IMR-90 (cell line): ENCODE results near the gene PHOSPHO1. TPM values are rescaled to one million over a fixed set of nuclear protein-coding genes. Genes with fewer than 3 reads are reported as not detected.
A peak's percentile ranks its signal among the peaks of the same experiment; 100 is the strongest.

Source experiments
- ATAC-seq: fragments of 200-7000 bp; cut with Tn5 transposase; 2 replicates; pipeline ENCODE4 v1.9.1; 2020; ENCODE audit warnings: low read depth, mild to moderate bottlenecking, moderate library complexity
- BruUV-seq: library from RNA; stranded (reverse); fragments of 400-500 nt; replicated peaks from 2 replicates; lab custom pipeline; 2021; lab: Mats Ljungman, UMichigan
- CTCF ChIA-PET: fragments of 300-600 bp; formaldehyde crosslinking; extraction: SDS; loops from one replicate; lab custom pipeline; 2021; ENCODE audit warnings: antibody characterized with exemption; lab: Yijun Ruan, JAX
- POLR2A ChIA-PET: fragments of 300-600 bp; sonication (Branson Sonifier 250); formaldehyde crosslinking; loops from one replicate; lab custom pipeline; 2022; ENCODE audit warnings: antibody characterized with exemption; ENCODE audit not compliant: unreplicated experiment; lab: Charles Lee
- DNase-seq: peaks from one replicate; pipeline ENCODE4 v3.0.0; 2013
- H2AFZ ChIP-seq: replicated peaks from 2 replicates; pipeline ENCODE3; 2013; ENCODE audit warnings: low read length, mild to moderate bottlenecking; ENCODE audit not compliant: poor library complexity
- H2AK5ac ChIP-seq: 2 replicates; pipeline ENCODE4 v1.6.1; 2013; ENCODE audit warnings: low read depth, low read length, inconsistent platforms
- H2AK9ac ChIP-seq: replicated peaks from 2 replicates; pipeline ENCODE3; 2013; ENCODE audit warnings: mild to moderate bottlenecking, low read depth, low read length, moderate library complexity; ENCODE audit not compliant: poor library complexity
- H2BK120ac ChIP-seq: 2 replicates; pipeline ENCODE4 v1.6.1; 2013; ENCODE audit warnings: low read depth, low read length, inconsistent platforms
- H2BK15ac ChIP-seq: 3 replicates; pipeline ENCODE4 v1.6.1; 2013; ENCODE audit warnings: low read depth, low read length, inconsistent platforms
- H2BK20ac ChIP-seq: 2 replicates; pipeline ENCODE4 v1.6.1; 2013; ENCODE audit warnings: low read depth, mild to moderate bottlenecking, inconsistent platforms, low read length, moderate library complexity
- H2BK5ac ChIP-seq: 2 replicates; pipeline ENCODE4 v1.6.1; 2013; ENCODE audit warnings: mild to moderate bottlenecking, low read depth, low read length, inconsistent platforms; ENCODE audit not compliant: poor library complexity, severe bottlenecking
- H3K14ac ChIP-seq: replicated peaks from 2 replicates; pipeline ENCODE4 v1.6.1; 2013; ENCODE audit warnings: low read depth, low read length, inconsistent platforms
- H3K18ac ChIP-seq: 2 replicates; pipeline ENCODE4 v1.6.1; 2013; ENCODE audit warnings: low read depth, low read length, control low read depth
- H3K23ac ChIP-seq: 2 replicates; pipeline ENCODE4 v1.6.1; 2013; ENCODE audit warnings: low read depth, low read length, inconsistent platforms
- H3K27ac ChIP-seq: 2 replicates; pipeline ENCODE4 v1.5.1; 2013; ENCODE audit warnings: mild to moderate bottlenecking, control low read depth, low read length; ENCODE audit not compliant: insufficient read depth
- H3K27me3 ChIP-seq: 2 replicates; pipeline ENCODE4 v1.6.1; 2013; ENCODE audit warnings: low read length; ENCODE audit not compliant: control insufficient read depth, insufficient read depth
- H3K36me3 ChIP-seq: 2 replicates; pipeline ENCODE4 v1.6.1; 2013; ENCODE audit warnings: low read length, mixed read lengths; ENCODE audit not compliant: control insufficient read depth, insufficient read depth
- H3K4ac ChIP-seq: 2 replicates; pipeline ENCODE4 v1.6.1; 2013; ENCODE audit warnings: low read depth, low read length, inconsistent platforms
- H3K4me1 ChIP-seq: 2 replicates; pipeline ENCODE4 v1.6.1; 2013; ENCODE audit warnings: low read length, mixed read lengths; ENCODE audit not compliant: control insufficient read depth, insufficient read depth
- H3K4me2 ChIP-seq: 2 replicates; pipeline ENCODE4 v1.6.1; 2013; ENCODE audit warnings: low read depth, mild to moderate bottlenecking, control low read depth, low read length, moderate library complexity
- H3K4me3 ChIP-seq: 2 replicates; pipeline ENCODE4 v1.5.1; 2013; ENCODE audit warnings: low read depth, mild to moderate bottlenecking, control low read depth, low read length, moderate library complexity; ENCODE audit not compliant: insufficient read depth
- H3K56ac ChIP-seq: 2 replicates; pipeline ENCODE4 v1.6.1; 2013; ENCODE audit warnings: low read length, inconsistent platforms; ENCODE audit not compliant: insufficient read depth; ENCODE audit errors: extremely low read depth
- H3K79me1 ChIP-seq, 2 experiments: 2 replicates each; pipeline ENCODE4 v1.6.1; 2013; ENCODE audit warnings: low read length in 2 of 2, inconsistent platforms in 1 of 2, low read depth in 1 of 2
- H3K9ac ChIP-seq: 2 replicates; pipeline ENCODE4 v1.6.1; 2013; ENCODE audit warnings: low read depth, low read length, control low read depth
- H3K9me1 ChIP-seq: 2 replicates; pipeline ENCODE4 v1.6.1; 2013; ENCODE audit warnings: low read length, inconsistent platforms; ENCODE audit not compliant: insufficient read depth
- H3K9me3 ChIP-seq: 2 replicates; pipeline ENCODE4 v1.6.1; 2013; ENCODE audit warnings: low read length; ENCODE audit not compliant: control insufficient read depth, insufficient read depth
- H4K20me1 ChIP-seq: 2 replicates; pipeline ENCODE4 v1.6.1; 2013; ENCODE audit warnings: low read length, inconsistent platforms; ENCODE audit not compliant: insufficient read depth
- H4K5ac ChIP-seq: 2 replicates; pipeline ENCODE4 v1.6.1; 2013; ENCODE audit warnings: mild to moderate bottlenecking, low read depth, low read length, control low read depth
- H4K8ac ChIP-seq, 2 experiments: 2 replicates each; pipeline ENCODE4 v1.6.1; 2013; ENCODE audit warnings: low read depth in 2 of 2, low read length in 2 of 2, control low read depth in 1 of 2, inconsistent platforms in 1 of 2
- H4K91ac ChIP-seq: 2 replicates; pipeline ENCODE4 v1.6.1; 2013; ENCODE audit warnings: low read depth, low read length, inconsistent platforms; ENCODE audit not compliant: insufficient read depth
- BHLHE40 ChIP-seq: fragments of 150-350 bp; IDR thresholded peaks from 2 replicates; pipeline ENCODE4 v1.6.1; 2016; ENCODE audit warnings: mild to moderate bottlenecking, low read depth, low read length
- CEBPB ChIP-seq: IDR thresholded peaks from 2 replicates; pipeline ENCODE4 v1.6.1; 2012; ENCODE audit warnings: low read depth, low read length, improper control_type of control experiment
- CHD1 ChIP-seq: IDR thresholded peaks from 2 replicates; pipeline ENCODE4 v1.6.1; 2012; ENCODE audit warnings: low read depth, low read length, improper control_type of control experiment
- ELK1 ChIP-seq: fragments of 150-350 bp; IDR thresholded peaks from 2 replicates; pipeline ENCODE4 v1.6.1; 2016; ENCODE audit warnings: low read depth, mild to moderate bottlenecking, low read length, moderate library complexity, borderline replicate concordance
- MAFK ChIP-seq: IDR thresholded peaks from 2 replicates; pipeline ENCODE4 v1.6.1; 2012; ENCODE audit warnings: low read depth, low read length, improper control_type of control experiment
- MAZ ChIP-seq: IDR thresholded peaks from 2 replicates; pipeline ENCODE4 v1.6.1; 2012; ENCODE audit warnings: low read depth, mild to moderate bottlenecking, low read length, improper control_type of control experiment, moderate library complexity, borderline replicate concordance
- MXI1 ChIP-seq: IDR thresholded peaks from 2 replicates; pipeline ENCODE4 v1.6.1; 2012; ENCODE audit warnings: low read depth, mild to moderate bottlenecking, low read length, moderate library complexity, borderline replicate concordance
- NFE2L2 ChIP-seq: fragments of 150-350 bp; IDR thresholded peaks from 2 replicates; pipeline ENCODE4 v1.6.1; 2016; ENCODE audit warnings: low read depth, mild to moderate bottlenecking, low read length
- POLR2A ChIP-seq: IDR thresholded peaks from 2 replicates; pipeline ENCODE4 v1.6.1; 2012; ENCODE audit warnings: mild to moderate bottlenecking, low read depth, low read length
- RCOR1 ChIP-seq: IDR thresholded peaks from 2 replicates; pipeline ENCODE4 v1.6.1; 2012; ENCODE audit warnings: mild to moderate bottlenecking, low read length, improper control_type of control experiment; ENCODE audit not compliant: insufficient replicate concordance
- RFX5 ChIP-seq: IDR thresholded peaks from 2 replicates; pipeline ENCODE4 v1.8.0; 2012; ENCODE audit warnings: low read depth, mild to moderate bottlenecking, low read length, moderate library complexity
- SMC3 ChIP-seq: fragments of 150-350 bp; IDR thresholded peaks from 2 replicates; pipeline ENCODE4 v1.6.1; 2016; ENCODE audit warnings: low read depth, mild to moderate bottlenecking, antibody characterized with exemption, low read length, moderate library complexity
- WGBS, 2 experiments: methylation state at CpG; one replicate each; pipeline versions ENCODE4 v1.1.5 to v1.1.7; 2013; ENCODE audit warnings: missing lambda C conversion rate in 2 of 2; ENCODE audit not compliant: insufficient read length in 1 of 2; ENCODE audit errors: extremely low coverage in 2 of 2; 5-methylcytosine and 5-hydroxymethylcytosine counted together
- dilution Hi-C: fragments of 300-500 bp; cut with HindIII; formaldehyde crosslinking; loops from one replicate; pipeline ENCODE4 v1.14.3; 2018; ENCODE audit warnings: low sequenced_read_pairs; ENCODE audit not compliant: unreplicated experiment
- in situ Hi-C: fragments of 300-500 bp; cut with MboI; formaldehyde crosslinking; loops from 3 replicates; pipeline ENCODE4 v1.14.3; 2019; ENCODE audit warnings: low sequenced_read_pairs, inconsistent platforms, mixed read lengths
- intact Hi-C: fragments of 100-400 bp; cut with micrococcal nuclease; formaldehyde crosslinking; loops from 2 replicates; pipeline ENCODE4 v1.10.0; 2022
- polyA plus RNA-seq, 3 experiments: library from polyadenylated mRNA; depleted of rRNA; stranded (reverse); fragments of >200 nt; gene quantifications; 2 replicates each; pipeline ENCODE4 v1.2.3, GENCODE V29; 2012; ENCODE audit warnings: low replicate concordance in 1 of 3
- total RNA-seq: library from RNA; depleted of rRNA; stranded (reverse); fragments of >200 nt; gene quantifications from 2 replicates; pipeline ENCODE4 v1.2.3, GENCODE V29; 2012

PHOSPHO1 gene
- total and polyA plus RNA-seq, 2 of the 4 experiments (the other 2 are of a cell fraction): under 0.01 to 0.48 TPM

DNA sequence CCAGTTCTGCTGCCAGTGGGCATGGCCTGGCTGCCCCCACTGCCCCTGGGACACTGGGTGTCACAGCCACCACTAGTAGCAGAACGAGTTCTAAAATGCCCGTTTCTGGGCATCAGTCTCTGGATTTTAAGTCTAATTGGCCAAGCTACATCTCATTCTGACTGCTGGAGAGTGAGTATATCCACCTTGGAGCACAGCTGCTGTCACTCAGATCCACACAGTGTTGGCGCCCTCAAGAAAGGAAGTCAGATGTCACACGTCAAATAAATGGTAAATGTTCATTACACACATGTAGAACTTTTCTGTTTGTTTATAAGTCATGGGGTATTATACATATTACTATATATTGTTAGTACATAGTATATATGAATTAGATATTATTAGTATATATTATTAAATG lies 39.7 kb downstream of the PHOSPHO1 start:
- H2AK5ac ChIP-seq: peak overlapping the region; percentile 77
- no peak overlapping the region for H3K27ac ChIP-seq
- in situ Hi-C loops: no loop called here
- ATAC-seq: no peak
- peak overlapping the region; percentile 36 for H2BK5ac ChIP-seq
- dilution Hi-C loops: no loop called here
- no peaks in the 10 kb centered on the region for H3K4me1 ChIP-seq
- H3K9ac ChIP-seq: no peak overlapping the region
- peak overlapping the region; percentile 5 for H2AK9ac ChIP-seq
- no peak overlapping the region for H3K4me3 ChIP-seq
- H4K5ac ChIP-seq: no peak overlapping the region
- no peaks in the 10 kb centered on the region for H3K79me1 ChIP-seq
- no peaks in the 10 kb centered on the region for H3K27me3 ChIP-seq
- H2BK20ac ChIP-seq: peak overlapping the region; percentile 31; the same call in 1 of the 2 replicates
- H4K20me1 ChIP-seq: peaks cover 3% of the 10 kb centered on the region
- H2AFZ ChIP-seq: peak overlapping the region; percentile 80
- TF ChIP-seq SMC3 (no peak), RCOR1 (no peak), POLR2A (no peak), NFE2L2 (no peak), ELK1 (no peak), MAFK (no peak), CHD1 (no peak), BHLHE40 (no peak), MAZ (no peak), CEBPB (no peak), MXI1 (no peak), RFX5 (no peak)
- no peaks in the 10 kb centered on the region for H3K36me3 ChIP-seq
- peak overlapping the region; percentile 56; the same call in 1 of the 3 replicates for H2BK15ac ChIP-seq
- H4K91ac ChIP-seq: peak overlapping the region; percentile 63; the same call in 1 of the 2 replicates
- no peak overlapping the region for H3K4me2 ChIP-seq
- H3K9me1 ChIP-seq: peaks cover 8% of the 10 kb centered on the region; the same call in 1 of the 2 replicates
- no peaks in the 10 kb centered on the region for H3K9me3 ChIP-seq
- peak overlapping the region in 1 of 2 experiments; percentile 47; a peak in 1 of 4 replicates for H4K8ac ChIP-seq
- intact Hi-C loops: loop anchor here (5.0 to 10.0 kb wide), 2 partner anchors 36 to 874 kb away; no protein-coding TSS in a partner anchor
- no peak overlapping the region for H3K18ac ChIP-seq
- no TSS peak for BruUV-seq
- ChIA-PET POLR2A (no interaction called here), CTCF (interaction anchor here (1.7 kb wide), 1 partner anchor 11 kb away, joined by 5 read pairs; no protein-coding TSS in a partner anchor)
- no peak overlapping the region for H3K56ac ChIP-seq
- peak overlapping the region; percentile 39; the same call in 1 of the 2 replicates for H3K23ac ChIP-seq
- 86% methylated on average over 2 of the region's 4 CpGs; no CpG with 5 or more reads in 1 of the 2 experiments for WGBS, 2 experiments
- H3K14ac ChIP-seq: no peak overlapping the region
- H3K4ac ChIP-seq: no peak overlapping the region; the same call in 1 of the 2 replicates
- H2BK120ac ChIP-seq: peak overlapping the region; percentile 26
- no peak for DNase-seq
